HUES6 (cell line): Measurements from ENCODE around the gene NRXN2.

Experiments
- H3K27ac ChIP-seq: 2 replicates; pipeline ENCODE4 v1.7.0; 2013; ENCODE audit warnings: low read depth, mild to moderate bottlenecking, low read length, inconsistent platforms
- H3K27me3 ChIP-seq: 2 replicates; pipeline ENCODE4 v1.6.1; 2013; ENCODE audit warnings: low read length; ENCODE audit not compliant: control insufficient read depth, insufficient read depth
- H3K36me3 ChIP-seq: 2 replicates; pipeline ENCODE4 v1.6.1; 2013; ENCODE audit warnings: low read length; ENCODE audit not compliant: control insufficient read depth, insufficient read depth
- H3K4me1 ChIP-seq: 2 replicates; pipeline ENCODE4 v1.6.1; 2013; ENCODE audit warnings: low read length; ENCODE audit not compliant: control insufficient read depth, insufficient read depth
- H3K4me3 ChIP-seq: 2 replicates; pipeline ENCODE4 v1.5.1; 2013; ENCODE audit warnings: low read depth, low read length
- H3K9ac ChIP-seq: one replicate; pipeline ENCODE4 v1.6.1; 2013; ENCODE audit warnings: mild to moderate bottlenecking, low read length
- H3K9me3 ChIP-seq: 2 replicates; pipeline ENCODE4 v1.6.1; 2013; ENCODE audit warnings: low read depth, low read length; ENCODE audit not compliant: control insufficient read depth, insufficient read depth

NRXN2 gene

DNA sequence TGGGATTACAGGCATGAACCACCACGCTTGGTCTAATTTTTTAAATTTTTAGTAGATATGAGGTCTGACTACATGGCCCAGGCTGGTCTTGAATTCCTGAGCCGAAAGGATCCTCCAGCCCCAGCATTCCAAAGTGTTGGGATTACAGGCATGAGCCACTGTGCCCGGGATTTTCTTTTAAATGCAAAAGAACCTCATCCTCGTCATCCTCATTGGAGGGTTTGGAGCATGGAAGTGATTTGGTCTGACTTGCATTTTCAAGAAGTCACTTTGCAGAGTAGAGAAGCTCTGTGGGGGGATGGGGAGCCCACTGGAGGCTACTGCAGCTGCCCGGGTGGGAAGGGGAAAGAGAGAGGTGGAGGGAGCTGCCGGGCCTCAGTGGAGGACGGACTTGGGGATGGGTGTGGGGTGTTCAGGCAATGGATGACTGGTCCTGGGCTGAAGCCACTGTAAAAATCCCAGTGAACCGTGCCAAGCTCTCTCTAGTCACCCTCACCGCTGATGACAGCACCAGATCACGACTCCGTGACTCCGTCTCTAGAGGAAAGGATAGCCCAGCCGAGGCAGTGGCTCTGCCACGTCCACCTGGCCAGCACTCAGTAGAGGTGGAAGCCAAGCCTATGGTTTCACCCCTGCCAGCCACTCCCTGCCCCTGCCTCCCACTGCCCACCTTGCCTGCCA is 164.8 kb downstream of the NRXN2 start:
- Histone ChIP-seq H3K9me3 (no peaks in the 10 kb centered on the region), H3K36me3 (no peaks in the 10 kb centered on the region), H3K9ac (no peak overlapping the region), H3K27ac (no peak overlapping the region), H3K4me3 (no peak overlapping the region), H3K4me1 (peaks cover 31% of the 10 kb centered on the region), H3K27me3 (no peaks in the 10 kb centered on the region)

DNA sequence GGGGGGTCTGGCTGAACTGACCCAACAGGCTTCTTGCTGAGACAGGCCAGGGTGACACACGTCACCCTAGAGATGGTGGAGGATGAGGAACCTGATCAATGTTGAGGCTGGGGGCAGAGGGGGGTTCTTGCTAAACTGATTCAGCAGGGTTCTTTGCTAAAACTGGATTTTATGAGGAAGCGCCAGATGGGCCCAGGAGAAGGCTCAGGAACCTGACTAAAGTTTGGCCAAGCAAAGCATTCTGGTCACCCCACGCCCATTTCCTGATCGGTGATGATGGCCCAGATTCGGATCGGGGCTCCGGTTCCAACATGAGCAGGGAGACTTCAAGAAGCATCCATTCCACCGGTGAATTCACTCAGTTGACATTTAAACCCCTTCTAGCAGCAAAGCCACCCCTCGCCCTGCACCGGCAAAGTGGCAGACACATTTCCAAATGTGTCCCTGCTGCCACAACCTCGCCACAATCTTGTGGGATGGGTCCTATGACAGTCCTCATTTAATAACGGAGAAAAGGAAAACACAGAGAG is 166.2 kb downstream of the NRXN2 start:
- H3K4me3 ChIP-seq = no peak overlapping the region
- H3K9me3 ChIP-seq = peaks cover 2% of the 10 kb centered on the region; the same call in 1 of the 2 replicates
- peaks cover 31% of the 10 kb centered on the region for H3K4me1 ChIP-seq
- no peaks in the 10 kb centered on the region for H3K36me3 ChIP-seq
- no peaks in the 10 kb centered on the region for H3K27me3 ChIP-seq
- H3K27ac ChIP-seq = no peak overlapping the region
- no peak overlapping the region for H3K9ac ChIP-seq
